NCI-H510A treated with DMSO at 0.1 percent for 48 hours (cell line): ENCODE results near the gene ARR3.
"Not testable (repeated sequence)": the region's sequence is repeated elsewhere in the genome, so short reads cannot be mapped to it uniquely, and the experiment has no call there.

Experiments
- DNase-seq: peaks from one replicate; lab custom pipeline; 2025; lab: John Stamatoyannopoulos, UW

ARR3 gene

DNA sequence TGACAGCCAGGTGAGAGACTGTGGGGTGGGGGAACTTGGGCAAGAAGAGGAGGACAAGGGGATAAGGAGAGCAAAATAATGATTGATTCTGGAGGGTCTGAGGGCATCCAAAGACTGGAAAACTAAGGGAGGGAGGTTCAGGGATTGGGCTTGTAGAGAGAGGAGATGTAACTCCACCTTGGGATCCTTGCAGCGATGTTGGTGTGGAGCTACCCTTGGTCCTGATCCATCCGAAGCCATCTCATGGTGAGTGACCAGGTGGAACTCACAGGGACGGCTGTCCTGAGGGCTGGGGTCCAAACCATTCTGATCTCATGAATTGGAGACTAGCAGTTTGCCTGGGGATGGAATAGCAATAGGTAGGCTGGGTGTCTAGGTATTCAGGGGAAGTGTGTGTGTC, 12.4 kb downstream of the ARR3 start:
- DNase-seq: no peak

- no peak for DNase-seq
These were observed 13.8 kb downstream of the ARR3 start, which contains the start of gene RAB41 for GRCh38 chrX:70281951-70282350. Gene RAB41, plus strand, starts transcription at chrX:70282172. Its CDS starts 46 bp downstream, at chrX:70282218.

GRCh38 chrX:70289168-70289792, 21.1 kb downstream of the ARR3 start:
- DNase-seq: no peak

DNA sequence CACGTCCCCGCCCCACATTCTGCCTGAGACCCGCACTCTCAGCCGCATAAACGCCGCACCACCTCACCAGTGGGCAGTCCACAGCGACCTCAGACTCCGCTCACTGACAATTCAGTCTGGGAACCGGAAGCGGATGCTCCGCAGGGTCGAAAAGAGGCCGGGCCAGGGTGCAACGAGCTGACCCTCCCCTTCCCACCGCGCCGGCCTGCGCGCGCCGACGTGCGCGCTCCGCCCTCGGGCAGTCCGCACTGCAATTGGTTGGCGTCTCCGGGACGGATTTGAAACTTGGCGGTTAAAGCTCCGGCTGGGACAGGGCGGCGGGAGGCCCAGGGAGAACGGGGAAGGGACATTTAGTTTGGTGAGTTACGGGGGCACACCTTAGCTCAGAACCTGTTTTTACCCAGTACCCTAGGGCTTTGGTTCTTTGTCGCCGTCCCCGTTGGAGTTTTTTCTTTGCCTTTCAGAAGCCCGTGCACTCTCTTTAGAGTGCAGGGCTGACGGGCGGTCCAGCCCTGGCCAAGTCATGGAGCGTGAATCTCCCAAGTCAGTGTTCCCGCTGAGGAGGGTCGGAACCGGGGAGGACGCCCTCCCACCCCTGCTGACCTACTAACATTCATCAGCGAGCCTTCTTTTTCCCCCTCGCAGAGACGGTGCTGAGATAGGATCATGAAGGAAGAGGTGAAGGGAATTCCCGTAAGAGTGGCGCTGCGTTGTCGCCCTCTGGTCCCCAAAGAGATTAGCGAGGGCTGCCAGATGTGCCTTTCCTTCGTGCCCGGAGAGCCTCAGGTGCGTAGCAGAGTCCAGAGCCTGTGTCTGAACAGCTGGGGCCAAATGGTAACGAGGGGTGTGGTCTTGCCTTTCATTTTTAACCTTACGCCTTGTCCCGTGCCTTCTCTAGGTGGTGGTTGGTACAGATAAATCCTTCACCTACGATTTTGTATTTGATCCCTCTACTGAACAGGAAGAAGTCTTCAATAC, 21.9 kb downstream of the ARR3 start, which contains the start of the genes KIF4A and PDZD11:
KIF4A (plus strand) TSS at position 312 of the 978 bp plus-strand sequence; CDS start at position 667, 355 bp downstream.
PDZD11 (minus strand) TSS at position 135 of the 978 bp plus-strand sequence. CDS start 586 bp downstream, outside the sequence.
- DNase-seq: peak; percentile 56

- DNase-seq: no peak
These were observed 24.7 kb downstream of the ARR3 start for GRCh38 chrX:70292788-70293187.

GRCh38 chrX:70293621-70294020, 25.5 kb downstream of the ARR3 start:
- no peak for DNase-seq

GRCh38 chrX:70301716-70302115, 33.6 kb downstream of the ARR3 start:
- DNase-seq: no peak

- no peak for DNase-seq
These were observed 45.4 kb downstream of the ARR3 start for GRCh38 chrX:70313503-70313902.

GRCh38 chrX:70322784-70323183, 54.6 kb downstream of the ARR3 start:
- DNase-seq: no peak

DNA sequence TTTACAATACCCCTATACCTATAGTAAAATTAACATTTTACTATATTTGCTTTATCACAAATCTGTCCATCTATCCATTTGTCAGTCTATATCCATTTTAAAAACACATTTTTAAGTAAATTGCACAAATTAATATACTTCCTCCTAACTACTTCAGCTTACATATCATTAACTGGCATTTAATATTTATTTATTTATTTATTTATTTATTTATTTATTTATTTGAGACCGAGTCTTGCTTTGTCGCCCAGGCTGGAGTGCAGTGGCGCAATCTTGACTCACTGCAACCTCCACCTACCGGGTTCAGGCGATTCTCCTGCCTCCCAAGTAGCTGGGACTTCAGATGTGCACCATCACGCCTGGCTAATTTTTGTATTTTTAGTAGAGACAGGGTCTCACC, 55.5 kb downstream of the ARR3 start:
- DNase-seq: not testable (repeated sequence)

DNA sequence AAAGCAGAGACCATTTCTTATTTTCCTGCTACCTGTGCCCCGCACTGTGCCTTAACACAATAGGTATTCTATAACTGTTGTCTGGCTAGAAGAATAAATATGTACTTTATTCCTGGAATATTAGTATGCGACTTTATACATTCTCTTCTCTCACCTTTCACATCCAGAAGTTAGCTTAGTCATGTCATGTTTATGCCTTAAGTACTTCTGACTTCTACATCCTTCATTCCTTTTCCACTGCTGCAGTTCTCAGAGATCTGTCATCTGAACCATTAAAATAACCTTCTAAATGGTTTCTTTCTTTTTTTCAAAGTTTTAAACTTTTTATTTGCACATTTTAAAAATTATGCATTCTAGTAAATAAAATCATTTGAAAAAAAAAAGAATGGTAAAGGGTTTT, 56.2 kb downstream of the ARR3 start:
- DNase-seq: no peak

- DNase-seq: no peak
These were observed 63.0 kb downstream of the ARR3 start for GRCh38 chrX:70331161-70331560.
